HEK293 (cell line): ENCODE data around the gene DEDD2.

ENCODE experiments used
- CTCF ChIA-PET: fragments of 350-600 bp; formaldehyde crosslinking; extraction: SDS; loops from one replicate; lab custom pipeline; 2021; ENCODE audit warnings: antibody characterized with exemption; lab: Yijun Ruan, JAX
- POLR2A ChIA-PET: fragments of 300-600 bp; formaldehyde crosslinking; extraction: SDS; loops from one replicate; lab custom pipeline; 2020; ENCODE audit warnings: antibody characterized with exemption, inconsistent platforms; lab: Yijun Ruan, JAX
- H3K27ac ChIP-seq: fragments of 200-500 bp; sonication (Bioruptor generic); 2 replicates; pipeline ENCODE4 v1.5.1; 2014; ENCODE audit warnings: low read depth, low read length, control low read depth, inconsistent platforms; ENCODE audit errors: extremely low read depth
- H3K36me3 ChIP-seq, 2 experiments: fragments of 200-500 bp in 1 of 2; sonication (Bioruptor generic) in 1 of 2; 1 replicate in 1 of 2; 2 replicates in 1 of 2; pipeline ENCODE4 v1.5.1; 2014 to 2017; ENCODE audit warnings: inconsistent platforms in 2 of 2, low read length in 2 of 2; ENCODE audit not compliant: control insufficient read depth in 2 of 2, insufficient read depth in 1 of 2
- H3K4me1 ChIP-seq: fragments of 200-500 bp; sonication (Bioruptor generic); 2 replicates; pipeline ENCODE4 v1.5.1; 2014; ENCODE audit warnings: mild to moderate bottlenecking, low read length, inconsistent platforms; ENCODE audit not compliant: control insufficient read depth, insufficient read depth
- H3K4me3 ChIP-seq: 2 replicates; pipeline ENCODE4 v1.5.1; 2011; ENCODE audit warnings: low read depth, mild to moderate bottlenecking, control low read depth, low read length, moderate library complexity
- H3K9me3 ChIP-seq: fragments of 200-500 bp; sonication (Bioruptor generic); 2 replicates; pipeline ENCODE4 v1.5.1; 2014; ENCODE audit warnings: low read depth, low read length, inconsistent platforms; ENCODE audit not compliant: control insufficient read depth, insufficient read depth
- HIC1 ChIP-seq: fragments of 450-650 bp; formaldehyde crosslinking; IDR thresholded peaks from 2 replicates; pipeline ENCODE4 v1.5.1; 2016; ENCODE audit warnings: missing biosample characterization, missing genetic modification characterization
- IKZF3 ChIP-seq: fragments of 450-650 bp; IDR thresholded peaks from 2 replicates; pipeline ENCODE4 v1.5.0; 2018; ENCODE audit warnings: missing biosample characterization, mild to moderate bottlenecking, missing genetic modification characterization, moderate library complexity
- PBX3 ChIP-seq: sonication (generic); formaldehyde crosslinking; IDR thresholded peaks from 2 replicates; pipeline ENCODE4 v1.8.1; 2022; ENCODE audit warnings: mild to moderate bottlenecking, moderate library complexity, missing genetic modification reagents
- REST ChIP-seq: fragments of 450-650 bp; formaldehyde crosslinking; IDR thresholded peaks from 2 replicates; pipeline ENCODE4 v1.5.1; 2016; ENCODE audit warnings: missing biosample characterization, missing genetic modification characterization
- SCRT2 ChIP-seq: fragments of 450-650 bp; formaldehyde crosslinking; IDR thresholded peaks from 2 replicates; pipeline ENCODE4 v1.5.1; 2016; ENCODE audit warnings: missing biosample characterization, missing genetic modification characterization
- ZBTB17 ChIP-seq: fragments of 450-650 bp; formaldehyde crosslinking; IDR thresholded peaks from 2 replicates; pipeline ENCODE4 v1.5.1; 2016; ENCODE audit warnings: missing biosample characterization, missing genetic modification characterization
- ZNF133 ChIP-seq: fragments of 450-650 bp; formaldehyde crosslinking; IDR thresholded peaks from 2 replicates; pipeline ENCODE4 v1.5.1; 2016; ENCODE audit warnings: missing biosample characterization, missing genetic modification characterization
- ZNF202 ChIP-seq: fragments of 450-650 bp; formaldehyde crosslinking; IDR thresholded peaks from 2 replicates; pipeline ENCODE4 v1.5.1; 2016; ENCODE audit warnings: missing biosample characterization, missing genetic modification characterization, borderline replicate concordance
- ZNF530 ChIP-seq: fragments of 450-650 bp; formaldehyde crosslinking; IDR thresholded peaks from 2 replicates; pipeline ENCODE4 v1.5.1; 2016; ENCODE audit warnings: low read depth, missing biosample characterization, missing genetic modification characterization
- ZNF747 ChIP-seq: fragments of 450-650 bp; formaldehyde crosslinking; IDR thresholded peaks from 2 replicates; pipeline ENCODE4 v1.5.1; 2016; ENCODE audit warnings: missing biosample characterization, missing genetic modification characterization
- TF ChIP-seq, protein P1 (sequence below): fragments of 450-650 bp; formaldehyde crosslinking; IDR thresholded peaks from 2 replicates; pipeline ENCODE4 v1.5.1; 2016; ENCODE audit warnings: missing biosample characterization, missing genetic modification characterization
- TF ChIP-seq, protein P2 (sequence below): fragments of 450-650 bp; formaldehyde crosslinking; IDR thresholded peaks from 2 replicates; pipeline ENCODE4 v1.5.1; 2016; ENCODE audit warnings: missing biosample characterization, missing genetic modification characterization

DEDD2 gene

GRCh38 chr19:42226886-42227285 lies 9.4 kb upstream of the DEDD2 start:
- Histone ChIP-seq H3K36me3 (peaks cover 68 to 84% of the 10 kb centered on the region in 2 experiments), H3K27ac (0 out of 2 replicates have a peak overlapping the region, but pooled peaks have one; percentile 31), H3K4me3 (no peak overlapping the region), H3K4me1 (no peaks in the 10 kb centered on the region), H3K9me3 (no peaks in the 10 kb centered on the region)
- ChIA-PET POLR2A (interaction anchor here (0.5 to 2.8 kb wide), 5 partner anchors 8 to 154 kb away, joined by 3 to 10 read pairs (median 5); partner anchors contain the start of gene GSK3A), CTCF (interaction anchor here (0.5 to 1.5 kb wide), 9 partner anchors 8 to 1106 kb away, joined by 3 to 9 read pairs (median 3); no protein-coding TSS in a partner anchor)
- 0 out of 2 replicates have a peak, but pooled peaks have one; percentile 25 for TF ChIP-seq IKZF3 (tag by site-specific recombination)
- TF ChIP-seq, protein P1, sequence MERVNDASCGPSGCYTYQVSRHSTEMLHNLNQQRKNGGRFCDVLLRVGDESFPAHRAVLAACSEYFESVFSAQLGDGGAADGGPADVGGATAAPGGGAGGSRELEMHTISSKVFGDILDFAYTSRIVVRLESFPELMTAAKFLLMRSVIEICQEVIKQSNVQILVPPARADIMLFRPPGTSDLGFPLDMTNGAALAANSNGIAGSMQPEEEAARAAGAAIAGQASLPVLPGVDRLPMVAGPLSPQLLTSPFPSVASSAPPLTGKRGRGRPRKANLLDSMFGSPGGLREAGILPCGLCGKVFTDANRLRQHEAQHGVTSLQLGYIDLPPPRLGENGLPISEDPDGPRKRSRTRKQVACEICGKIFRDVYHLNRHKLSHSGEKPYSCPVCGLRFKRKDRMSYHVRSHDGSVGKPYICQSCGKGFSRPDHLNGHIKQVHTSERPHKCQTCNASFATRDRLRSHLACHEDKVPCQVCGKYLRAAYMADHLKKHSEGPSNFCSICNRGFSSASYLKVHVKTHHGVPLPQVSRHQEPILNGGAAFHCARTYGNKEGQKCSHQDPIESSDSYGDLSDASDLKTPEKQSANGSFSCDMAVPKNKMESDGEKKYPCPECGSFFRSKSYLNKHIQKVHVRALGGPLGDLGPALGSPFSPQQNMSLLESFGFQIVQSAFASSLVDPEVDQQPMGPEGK (tag by site-specific recombination): no peak
- no peak for TF ChIP-seq REST (tag by site-specific recombination)
- peak; percentile 62 for TF ChIP-seq ZBTB17
- TF ChIP-seq, protein P2, sequence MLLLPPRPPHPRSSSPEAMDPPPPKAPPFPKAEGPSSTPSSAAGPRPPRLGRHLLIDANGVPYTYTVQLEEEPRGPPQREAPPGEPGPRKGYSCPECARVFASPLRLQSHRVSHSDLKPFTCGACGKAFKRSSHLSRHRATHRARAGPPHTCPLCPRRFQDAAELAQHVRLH: no peak
- TF ChIP-seq ZNF202 (tag by site-specific recombination): no peak
- TF ChIP-seq ZNF133: no peak
- no peak for TF ChIP-seq PBX3 (CRISPR knock-in tag)
- no peak for TF ChIP-seq ZNF747 (tag by site-specific recombination)

DNA sequence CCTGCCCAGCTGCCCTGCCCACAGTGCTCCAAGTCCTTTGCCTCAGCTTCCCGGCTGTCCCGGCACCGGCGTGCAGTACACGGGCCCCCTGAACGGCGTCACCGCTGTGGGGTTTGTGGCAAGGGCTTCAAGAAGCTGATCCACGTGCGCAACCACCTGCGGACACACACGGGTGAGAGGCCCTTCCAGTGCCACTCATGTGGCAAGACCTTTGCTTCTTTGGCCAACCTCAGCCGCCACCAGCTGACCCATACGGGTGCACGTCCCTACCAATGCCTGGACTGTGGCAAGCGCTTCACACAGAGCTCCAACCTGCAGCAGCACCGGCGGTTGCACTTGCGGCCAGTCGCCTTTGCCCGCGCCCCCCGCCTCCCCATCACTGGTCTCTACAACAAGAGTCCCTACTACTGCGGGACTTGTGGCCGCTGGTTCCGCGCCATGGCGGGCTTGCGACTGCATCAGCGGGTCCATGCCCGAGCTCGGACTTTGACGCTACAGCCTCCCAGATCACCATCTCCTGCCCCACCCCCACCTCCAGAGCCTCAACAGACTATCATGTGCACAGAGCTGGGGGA lies 8.3 kb upstream of the DEDD2 start:
- no peak for TF ChIP-seq ZNF530 (tag by site-specific recombination)
- no peak for TF ChIP-seq HIC1 (tag by site-specific recombination)
- peak; percentile 36; the same call in 1 of the 2 replicates for TF ChIP-seq SCRT2 (tag by site-specific recombination)
- TF ChIP-seq, all 188 proteins: peak for 1
- Histone ChIP-seq H3K4me1 (peaks cover 5% of the 10 kb centered on the region; the same call in 1 of the 2 replicates), H3K36me3 (peaks cover 64 to 73% of the 10 kb centered on the region in 2 experiments), H3K4me3 (no peak overlapping the region), H3K9me3 (no peaks in the 10 kb centered on the region), H3K27ac (no peak overlapping the region)
- POLR2A ChIA-PET: interaction anchor here (1.0 to 2.8 kb wide), 4 partner anchors 9 to 17 kb away, joined by 3 to 10 read pairs (median 6); partner anchors contain the start of gene GSK3A
- CTCF ChIA-PET: interaction anchor here (0.9 to 1.5 kb wide), 2 partner anchors 49 to 117 kb away, joined by 3 to 9 read pairs; no protein-coding TSS in a partner anchor
